Ishikawa (cell line): ENCODE results near the gene ELF1.
A peak's percentile ranks its signal among the peaks of the same experiment; 100 is the strongest.

Experiments
- CEBPB ChIP-seq: IDR thresholded peaks from 2 replicates; pipeline ENCODE4 v1.6.1; 2012
- CREB1 ChIP-seq: IDR thresholded peaks from 2 replicates; pipeline ENCODE4 v1.6.1; 2012; ENCODE audit warnings: low read depth
- EGR1 ChIP-seq: IDR thresholded peaks from 2 replicates; pipeline ENCODE4 v1.6.1; 2012
- EP300 ChIP-seq: IDR thresholded peaks from 2 replicates; pipeline ENCODE4 v1.6.1; 2012; ENCODE audit warnings: borderline replicate concordance
- FOXM1 ChIP-seq: IDR thresholded peaks from 2 replicates; pipeline ENCODE4 v1.6.1; 2012; ENCODE audit warnings: low read depth, borderline replicate concordance
- MAX ChIP-seq: IDR thresholded peaks from 2 replicates; pipeline ENCODE4 v1.6.1; 2012
- NFIC ChIP-seq: IDR thresholded peaks from 2 replicates; pipeline ENCODE4 v1.6.1; 2012
- RAD21 ChIP-seq: IDR thresholded peaks from 2 replicates; pipeline ENCODE4 v1.6.1; 2012; ENCODE audit warnings: low read depth
- REST ChIP-seq: IDR thresholded peaks from 2 replicates; pipeline ENCODE4 v1.6.1; 2012; ENCODE audit warnings: low read depth, mild to moderate bottlenecking
- TAF1 ChIP-seq: IDR thresholded peaks from 2 replicates; pipeline ENCODE4 v1.6.1; 2012; ENCODE audit warnings: low read depth, mild to moderate bottlenecking
- TCF12 ChIP-seq: IDR thresholded peaks from 2 replicates; pipeline ENCODE4 v1.6.1; 2012; ENCODE audit warnings: low read depth
- TEAD4 ChIP-seq: IDR thresholded peaks from 2 replicates; pipeline ENCODE4 v1.6.1; 2012
- USF1 ChIP-seq: IDR thresholded peaks from 2 replicates; pipeline ENCODE4 v1.6.1; 2012
- YY1 ChIP-seq: IDR thresholded peaks from 2 replicates; pipeline ENCODE4 v1.6.1; 2012; ENCODE audit warnings: low read depth
- ZBTB7A ChIP-seq: IDR thresholded peaks from 2 replicates; pipeline ENCODE4 v1.6.1; 2012; ENCODE audit warnings: low read depth

ELF1 gene

GRCh38 chr13:41034382-41034781, 15.3 kb upstream of the ELF1 start:
- no peak for TF ChIP-seq YY1
- no peak for TF ChIP-seq EP300
- TF ChIP-seq MAX, result no peak
- TF ChIP-seq REST, result no peak
- no peak for TF ChIP-seq USF1
- TF ChIP-seq RAD21, result no peak
- no peak for TF ChIP-seq CEBPB
- no peak for TF ChIP-seq TAF1
- TF ChIP-seq TEAD4, result no peak
- TF ChIP-seq FOXM1, result no peak
- no peak for TF ChIP-seq CREB1
- no peak for TF ChIP-seq TCF12
- no peak for TF ChIP-seq EGR1
- TF ChIP-seq ZBTB7A, result no peak
- no peak for TF ChIP-seq NFIC

- TF ChIP-seq TEAD4, result no peak
- TF ChIP-seq YY1, result no peak
- TF ChIP-seq CREB1, result no peak
- TF ChIP-seq FOXM1, result no peak
- TF ChIP-seq REST, result no peak
- no peak for TF ChIP-seq RAD21
- no peak for TF ChIP-seq ZBTB7A
- TF ChIP-seq TAF1, result no peak
- TF ChIP-seq CEBPB, result no peak
- TF ChIP-seq TCF12, result no peak
- no peak for TF ChIP-seq NFIC
- no peak for TF ChIP-seq EP300
- TF ChIP-seq MAX, result no peak
- TF ChIP-seq EGR1, result no peak
- no peak for TF ChIP-seq USF1
Observed at GRCh38 chr13:41032691-41033376, 13.7 kb upstream of the ELF1 start.

GRCh38 chr13:41029629-41030028, 10.5 kb upstream of the ELF1 start:
- TF ChIP-seq RAD21 (peak; percentile 53; the same call in 1 of the 2 replicates), YY1 (no peak)

GRCh38 chr13:41028051-41028450, 8.9 kb upstream of the ELF1 start:
- TF ChIP-seq TEAD4 (no peak), REST (no peak), EGR1 (no peak), YY1 (no peak), ZBTB7A (no peak), CEBPB (no peak), TAF1 (no peak), MAX (no peak), RAD21 (no peak), USF1 (no peak), EP300 (no peak), TCF12 (no peak), FOXM1 (no peak), NFIC (no peak), CREB1 (no peak)
